Measurements from ENCODE around the gene EIPR1. TPM values are rescaled to one million over a fixed set of nuclear protein-coding genes. Genes with fewer than 3 reads are reported as not detected.

Gene EIPR1
- total and polyA plus RNA-seq, 2 experiments from 2014 or later: 17.4 to 46.3 TPM

DNA sequence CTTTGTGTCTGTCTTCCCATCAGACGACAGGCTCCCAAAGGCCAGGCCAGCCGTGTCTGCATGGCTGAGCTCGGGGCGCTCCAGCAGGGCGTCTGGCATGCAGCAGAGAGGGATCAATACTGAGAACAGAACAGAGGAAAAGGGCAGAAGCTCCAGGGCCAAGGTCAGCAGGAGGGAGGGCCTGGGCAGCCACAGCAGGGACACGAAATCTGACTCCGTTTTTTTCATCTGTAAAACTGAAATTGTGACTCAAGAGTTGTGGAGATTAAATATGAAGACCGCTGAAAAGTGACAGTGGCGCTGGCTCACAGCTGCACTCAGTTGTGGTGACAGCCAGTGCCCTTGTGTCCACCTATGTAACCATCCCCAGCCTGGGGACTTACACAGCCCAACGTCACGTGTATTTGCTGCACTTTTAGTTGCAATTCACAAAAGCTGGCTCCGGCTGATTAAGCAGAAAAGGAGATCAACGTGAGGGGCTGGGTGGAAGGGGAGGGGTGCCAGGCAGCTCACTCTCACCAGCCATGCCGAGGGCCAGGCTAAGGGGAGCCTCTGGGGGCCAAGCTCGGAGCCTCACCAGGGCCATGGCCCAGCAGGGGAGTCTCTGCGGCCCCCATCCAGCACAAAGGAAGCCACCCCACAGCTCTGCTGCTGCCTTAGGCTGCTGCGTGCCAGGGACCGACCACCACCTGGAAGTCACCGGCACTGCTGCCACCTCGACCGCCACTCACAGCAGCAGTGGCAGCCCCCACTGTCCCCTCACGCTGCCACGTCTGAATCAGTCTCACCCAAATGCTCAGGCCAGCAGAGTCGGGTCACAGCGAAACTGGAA, 74.7 kb downstream of the EIPR1 start (continued):
- TF ChIP-seq, protein P1, sequence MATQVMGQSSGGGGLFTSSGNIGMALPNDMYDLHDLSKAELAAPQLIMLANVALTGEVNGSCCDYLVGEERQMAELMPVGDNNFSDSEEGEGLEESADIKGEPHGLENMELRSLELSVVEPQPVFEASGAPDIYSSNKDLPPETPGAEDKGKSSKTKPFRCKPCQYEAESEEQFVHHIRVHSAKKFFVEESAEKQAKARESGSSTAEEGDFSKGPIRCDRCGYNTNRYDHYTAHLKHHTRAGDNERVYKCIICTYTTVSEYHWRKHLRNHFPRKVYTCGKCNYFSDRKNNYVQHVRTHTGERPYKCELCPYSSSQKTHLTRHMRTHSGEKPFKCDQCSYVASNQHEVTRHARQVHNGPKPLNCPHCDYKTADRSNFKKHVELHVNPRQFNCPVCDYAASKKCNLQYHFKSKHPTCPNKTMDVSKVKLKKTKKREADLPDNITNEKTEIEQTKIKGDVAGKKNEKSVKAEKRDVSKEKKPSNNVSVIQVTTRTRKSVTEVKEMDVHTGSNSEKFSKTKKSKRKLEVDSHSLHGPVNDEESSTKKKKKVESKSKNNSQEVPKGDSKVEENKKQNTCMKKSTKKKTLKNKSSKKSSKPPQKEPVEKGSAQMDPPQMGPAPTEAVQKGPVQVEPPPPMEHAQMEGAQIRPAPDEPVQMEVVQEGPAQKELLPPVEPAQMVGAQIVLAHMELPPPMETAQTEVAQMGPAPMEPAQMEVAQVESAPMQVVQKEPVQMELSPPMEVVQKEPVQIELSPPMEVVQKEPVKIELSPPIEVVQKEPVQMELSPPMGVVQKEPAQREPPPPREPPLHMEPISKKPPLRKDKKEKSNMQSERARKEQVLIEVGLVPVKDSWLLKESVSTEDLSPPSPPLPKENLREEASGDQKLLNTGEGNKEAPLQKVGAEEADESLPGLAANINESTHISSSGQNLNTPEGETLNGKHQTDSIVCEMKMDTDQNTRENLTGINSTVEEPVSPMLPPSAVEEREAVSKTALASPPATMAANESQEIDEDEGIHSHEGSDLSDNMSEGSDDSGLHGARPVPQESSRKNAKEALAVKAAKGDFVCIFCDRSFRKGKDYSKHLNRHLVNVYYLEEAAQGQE (IDR thresholded peaks at IDR 0.05; ENCODE audit: unreplicated experiment): no peak
- no peak for TF ChIP-seq NANOG (IDR thresholded peaks at IDR 0.05; ENCODE audit: borderline replicate concordance)
- TF ChIP-seq EZH2phosphoT487 (IDR thresholded peaks at IDR 0.05; ENCODE audit: unreplicated experiment): no peak
- no peak for TF ChIP-seq EZH2 (IDR thresholded peaks at IDR 0.05; ENCODE audit: low read depth, unreplicated experiment)
- TF ChIP-seq POLR2AphosphoS5 (IDR thresholded peaks at IDR 0.05; ENCODE audit: low read depth): no peak
- no peak for TF ChIP-seq ZNF331 (CRISPR knock-in tag; IDR thresholded peaks at IDR 0.05; ENCODE audit: low read depth)
- TF ChIP-seq, protein P2, sequence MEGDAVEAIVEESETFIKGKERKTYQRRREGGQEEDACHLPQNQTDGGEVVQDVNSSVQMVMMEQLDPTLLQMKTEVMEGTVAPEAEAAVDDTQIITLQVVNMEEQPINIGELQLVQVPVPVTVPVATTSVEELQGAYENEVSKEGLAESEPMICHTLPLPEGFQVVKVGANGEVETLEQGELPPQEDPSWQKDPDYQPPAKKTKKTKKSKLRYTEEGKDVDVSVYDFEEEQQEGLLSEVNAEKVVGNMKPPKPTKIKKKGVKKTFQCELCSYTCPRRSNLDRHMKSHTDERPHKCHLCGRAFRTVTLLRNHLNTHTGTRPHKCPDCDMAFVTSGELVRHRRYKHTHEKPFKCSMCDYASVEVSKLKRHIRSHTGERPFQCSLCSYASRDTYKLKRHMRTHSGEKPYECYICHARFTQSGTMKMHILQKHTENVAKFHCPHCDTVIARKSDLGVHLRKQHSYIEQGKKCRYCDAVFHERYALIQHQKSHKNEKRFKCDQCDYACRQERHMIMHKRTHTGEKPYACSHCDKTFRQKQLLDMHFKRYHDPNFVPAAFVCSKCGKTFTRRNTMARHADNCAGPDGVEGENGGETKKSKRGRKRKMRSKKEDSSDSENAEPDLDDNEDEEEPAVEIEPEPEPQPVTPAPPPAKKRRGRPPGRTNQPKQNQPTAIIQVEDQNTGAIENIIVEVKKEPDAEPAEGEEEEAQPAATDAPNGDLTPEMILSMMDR (conservative IDR thresholded peaks at IDR 0.05; ENCODE audit: low read depth in 2 of 2): no peak
- TF ChIP-seq ZNF114 (CRISPR knock-in tag; IDR thresholded peaks at IDR 0.05): no peak
- no peak for TF ChIP-seq JUNB (IDR thresholded peaks at IDR 0.05; ENCODE audit: unreplicated experiment)
- TF ChIP-seq, protein P3, sequence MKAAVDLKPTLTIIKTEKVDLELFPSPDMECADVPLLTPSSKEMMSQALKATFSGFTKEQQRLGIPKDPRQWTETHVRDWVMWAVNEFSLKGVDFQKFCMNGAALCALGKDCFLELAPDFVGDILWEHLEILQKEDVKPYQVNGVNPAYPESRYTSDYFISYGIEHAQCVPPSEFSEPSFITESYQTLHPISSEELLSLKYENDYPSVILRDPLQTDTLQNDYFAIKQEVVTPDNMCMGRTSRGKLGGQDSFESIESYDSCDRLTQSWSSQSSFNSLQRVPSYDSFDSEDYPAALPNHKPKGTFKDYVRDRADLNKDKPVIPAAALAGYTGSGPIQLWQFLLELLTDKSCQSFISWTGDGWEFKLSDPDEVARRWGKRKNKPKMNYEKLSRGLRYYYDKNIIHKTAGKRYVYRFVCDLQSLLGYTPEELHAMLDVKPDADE (IDR thresholded peaks at IDR 0.05): no peak

DNA sequence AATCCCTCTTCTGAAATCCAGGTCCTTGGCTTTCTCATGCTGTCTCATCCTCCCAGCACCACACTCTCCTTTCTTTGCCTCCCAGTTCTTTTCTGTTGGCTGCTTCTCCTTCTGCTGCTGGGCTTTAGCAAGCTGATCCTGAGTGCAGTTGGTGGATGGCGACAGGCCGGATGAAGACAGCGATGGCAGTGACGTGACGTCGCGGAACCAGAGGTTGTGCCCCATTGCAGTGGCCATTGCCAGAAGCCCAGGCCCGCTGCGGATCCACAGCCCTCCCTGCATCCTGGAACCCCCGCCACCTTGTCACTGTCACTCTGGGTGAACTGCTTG, 75.2 kb downstream of the EIPR1 start:
- Histone ChIP-seq H4K20me1 (replicated peaks; ENCODE audit: insufficient read depth) (no peaks in the 10 kb centered on the region; the same call in 1 of the 2 replicates), H3K79me2 (replicated peaks; ENCODE audit: insufficient read depth) (peaks cover 5% of the 10 kb centered on the region; the same call in 1 of the 2 replicates), H3F3A (replicated peaks; ENCODE audit: low read depth) (no peaks in the 10 kb centered on the region), H3K4me1 (ENCODE audit: insufficient read depth) (0 out of 2 replicates have a peak, but pooled peaks cover 4% of the 10 kb centered on the region), H2AFZ (no peak overlapping the region), H3K4me3 (no peak overlapping the region), H3K9me2 (ENCODE audit: insufficient read depth) (no peaks in the 10 kb centered on the region), H3K4me2 (no peak overlapping the region), H3K36me3 (ENCODE audit: insufficient read depth) (no peaks in the 10 kb centered on the region), H3K27ac (ENCODE audit: low read depth) (no peak overlapping the region), H3K27me3 (ENCODE audit: insufficient read depth) (no peaks in the 10 kb centered on the region)
- Mint-ChIP-seq H3K27me3 (ENCODE audit: insufficient read depth, low read depth, poor library complexity) (peaks cover 7% of the 10 kb centered on the region), H3K36me3 (ENCODE audit: low read depth) (peaks cover 8% of the 10 kb centered on the region; the same call in 2 of the 3 replicates), H3K4me1 (peaks cover 37% of the 10 kb centered on the region), H3K9me3 (no peaks in the 10 kb centered on the region; the same call in 2 of the 3 replicates), H3K4me3 (no peak overlapping the region), H3K27ac (no peak overlapping the region; the same call in 1 of the 2 replicates)
- ATAC-seq: no peak
- DNase-seq (ENCODE audit: low spot score): no peak
- TF ChIP-seq ZNF331 (CRISPR knock-in tag; IDR thresholded peaks at IDR 0.05; ENCODE audit: low read depth): no peak
- TF ChIP-seq CREB1 (CRISPR knock-in tag; IDR thresholded peaks at IDR 0.05; ENCODE audit: low read depth): no peak
- no peak for TF ChIP-seq NANOG (IDR thresholded peaks at IDR 0.05; ENCODE audit: borderline replicate concordance)
- no peak for TF ChIP-seq EZH2phosphoT487 (IDR thresholded peaks at IDR 0.05; ENCODE audit: unreplicated experiment)
- no peak for TF ChIP-seq EZH2 (IDR thresholded peaks at IDR 0.05; ENCODE audit: low read depth, unreplicated experiment)
